NCI-H1105 (cell line): ENCODE measurements around the gene MEIKIN.
"Not testable (repeated sequence)": the region's sequence is repeated elsewhere in the genome, so short reads cannot be mapped to it uniquely, and the experiment has no call there.

Experiments
- DNase-seq: peaks from one replicate; lab custom pipeline; 2025; lab: John Stamatoyannopoulos, UW

Gene MEIKIN

DNA sequence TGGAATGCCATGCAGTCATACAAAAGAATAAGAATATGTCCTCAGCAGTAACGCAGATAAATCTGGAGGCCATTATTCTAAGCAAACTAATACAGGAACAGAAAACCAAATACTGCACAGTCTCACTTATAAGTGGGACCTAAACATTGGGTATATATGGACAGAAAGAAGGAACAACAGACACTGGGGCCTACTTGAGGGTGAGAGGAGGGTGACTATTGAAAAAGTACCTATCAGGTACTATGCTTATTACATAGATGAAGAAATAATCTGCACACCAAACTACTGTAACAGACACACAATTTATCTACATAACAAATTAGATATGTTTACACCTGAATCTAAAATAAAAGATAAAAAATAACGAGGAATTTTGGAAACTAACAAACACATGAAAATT is 38.8 kb downstream of the MEIKIN start:
- DNase-seq, result no peak

DNA sequence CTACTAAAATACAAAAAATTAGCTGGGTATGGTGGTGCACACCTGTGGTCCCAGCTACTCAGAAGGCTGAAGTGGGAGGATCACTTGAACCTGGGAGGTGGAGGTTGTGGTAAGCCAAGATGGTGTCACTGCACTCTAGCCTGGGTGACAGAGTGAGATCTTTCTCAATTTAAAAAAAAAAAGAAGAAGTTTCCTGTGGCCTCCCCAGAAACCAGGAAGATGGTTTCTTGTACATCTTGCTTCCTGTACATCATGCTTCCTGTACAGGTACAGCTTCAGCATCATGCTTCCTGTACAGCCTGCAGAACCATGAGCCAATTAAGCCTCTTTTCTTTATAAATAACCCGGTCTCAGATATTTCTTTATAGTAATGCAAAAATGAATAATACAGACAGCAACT is 43.2 kb downstream of the MEIKIN start:
- DNase-seq, result not testable (repeated sequence)

DNA sequence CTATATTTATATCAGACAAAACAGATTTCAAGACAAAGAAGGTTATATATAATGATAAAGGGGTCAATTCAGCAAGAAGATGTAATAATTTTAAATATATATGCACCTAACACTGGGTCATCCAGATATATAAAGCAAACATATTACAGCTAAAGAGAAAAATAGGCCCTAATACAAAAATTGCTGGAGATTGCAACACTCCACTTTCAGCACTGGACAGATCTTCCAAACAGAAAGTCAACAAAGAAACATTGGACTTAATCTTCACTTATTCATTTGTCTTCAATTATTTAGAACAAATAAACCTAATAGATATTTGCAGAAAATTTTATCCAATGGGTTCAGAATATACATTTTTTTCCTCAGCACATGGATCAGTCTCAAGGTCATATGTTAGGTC is 45.8 kb downstream of the MEIKIN start:
- DNase-seq, result no peak

DNA sequence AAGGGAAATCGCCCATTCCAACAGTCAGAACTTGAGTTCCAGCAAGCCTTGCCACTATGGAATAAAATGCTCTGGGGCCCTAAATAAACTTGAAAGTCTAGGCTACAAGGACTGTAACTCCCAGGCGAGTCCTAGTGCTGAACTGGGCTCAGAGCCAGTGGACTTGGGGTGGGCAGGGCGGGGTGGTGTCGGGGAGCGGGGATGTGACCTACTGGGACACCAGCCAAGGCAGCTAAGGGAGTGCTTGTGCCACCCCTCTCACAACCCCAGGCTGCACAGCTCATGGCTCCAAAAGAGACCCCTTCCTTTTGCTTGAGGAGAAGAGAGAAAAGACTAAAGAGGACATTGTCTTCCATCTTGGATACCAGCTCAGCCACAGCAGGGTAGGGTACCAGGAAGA is 61.5 kb downstream of the MEIKIN start:
- DNase-seq, result peak; percentile 13

DNA sequence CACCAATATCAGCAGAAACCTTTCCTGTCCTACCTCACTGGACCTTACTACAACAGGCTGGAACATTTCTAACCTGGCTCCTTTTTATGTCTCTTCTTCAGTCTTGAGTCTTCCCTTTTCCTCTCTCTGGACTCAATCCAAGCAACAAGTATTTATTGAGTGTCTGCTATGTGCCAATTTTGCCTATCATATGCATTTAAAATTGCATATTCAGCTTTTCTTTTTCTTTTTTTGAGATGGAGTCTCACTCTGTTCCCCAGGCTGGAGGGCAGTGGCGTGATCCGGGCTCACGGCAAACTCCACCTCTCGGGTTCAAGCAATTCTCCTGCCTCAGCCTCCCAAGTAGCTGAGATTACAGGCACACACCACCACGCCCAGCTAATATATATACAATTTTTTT is 65.8 kb downstream of the MEIKIN start:
- no peak for DNase-seq

DNA sequence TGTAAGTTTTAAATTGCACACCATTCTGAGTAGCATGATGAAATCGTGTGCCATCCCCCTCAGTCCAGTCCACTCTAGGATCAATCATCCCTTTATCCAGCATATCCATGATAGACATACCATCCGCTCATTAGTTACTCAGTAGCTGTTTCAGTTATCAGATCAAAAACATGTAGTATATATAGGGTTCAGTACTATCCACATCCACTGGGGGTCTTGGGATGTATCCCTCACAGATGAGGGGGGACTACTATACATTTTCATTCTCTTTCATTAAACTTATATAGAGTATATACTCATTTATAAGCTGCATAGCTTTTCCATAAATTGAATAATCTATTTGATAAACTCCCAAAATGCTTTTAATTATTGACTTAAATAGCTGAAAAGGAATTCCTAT is 67.6 kb downstream of the MEIKIN start:
- DNase-seq, result no peak

DNA sequence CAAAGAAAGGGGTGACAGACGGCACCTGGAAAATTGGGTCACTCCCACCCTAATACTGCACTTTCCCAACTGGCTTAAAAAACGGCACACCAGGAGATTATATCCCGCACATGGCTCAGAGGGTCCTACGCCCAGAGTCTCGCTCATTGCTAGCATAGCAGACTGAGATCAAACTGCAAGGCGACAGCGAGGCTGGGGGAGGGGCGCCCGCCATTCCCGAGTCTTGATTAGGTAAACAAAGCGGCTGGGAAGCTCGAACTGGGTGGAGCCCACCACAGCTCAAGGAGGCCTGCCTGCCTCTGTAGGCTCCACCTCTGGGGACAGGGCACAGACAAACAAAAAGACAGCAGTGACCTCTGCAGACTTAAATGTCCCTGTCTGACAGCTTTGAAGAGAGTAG is 74.2 kb downstream of the MEIKIN start:
- not testable (repeated sequence) for DNase-seq

DNA sequence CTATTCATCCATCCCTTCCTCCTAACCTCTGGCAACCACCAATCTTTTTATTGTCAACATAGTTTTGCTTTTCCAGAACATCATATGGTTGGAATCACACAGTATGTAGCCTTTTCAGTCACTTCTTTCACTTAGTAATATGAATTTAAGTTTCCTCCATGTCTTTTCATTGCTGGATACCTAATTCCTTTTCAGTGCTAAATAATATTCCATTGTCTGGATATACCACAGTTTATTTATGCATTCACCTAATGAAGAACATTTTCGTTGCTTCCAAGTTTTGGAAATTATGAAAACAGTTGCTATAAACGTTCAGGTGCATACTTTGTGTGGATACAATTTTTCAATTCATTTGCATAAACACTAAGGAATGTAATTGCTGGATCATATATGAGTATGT is 77.9 kb downstream of the MEIKIN start:
- DNase-seq, result no peak

DNA sequence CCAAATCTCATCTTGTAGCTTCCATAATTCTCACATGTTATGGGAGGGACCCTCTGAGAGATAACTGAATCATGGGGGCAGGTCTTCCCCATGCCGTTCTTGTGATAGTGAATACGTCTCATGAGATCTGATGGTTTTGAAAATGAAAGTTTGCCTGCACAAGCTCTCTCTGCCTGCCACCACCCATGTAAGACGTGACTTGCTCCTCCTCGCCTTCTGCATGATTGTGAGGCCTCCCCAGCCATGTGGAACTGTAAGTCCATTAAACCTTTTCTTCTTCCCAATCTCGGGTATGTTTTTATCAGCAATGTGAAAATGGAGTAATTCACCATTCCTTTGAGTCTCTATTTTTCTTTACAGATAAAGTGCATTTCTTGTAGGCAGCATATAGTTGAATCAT is 81.8 kb downstream of the MEIKIN start:
- no peak for DNase-seq

DNA sequence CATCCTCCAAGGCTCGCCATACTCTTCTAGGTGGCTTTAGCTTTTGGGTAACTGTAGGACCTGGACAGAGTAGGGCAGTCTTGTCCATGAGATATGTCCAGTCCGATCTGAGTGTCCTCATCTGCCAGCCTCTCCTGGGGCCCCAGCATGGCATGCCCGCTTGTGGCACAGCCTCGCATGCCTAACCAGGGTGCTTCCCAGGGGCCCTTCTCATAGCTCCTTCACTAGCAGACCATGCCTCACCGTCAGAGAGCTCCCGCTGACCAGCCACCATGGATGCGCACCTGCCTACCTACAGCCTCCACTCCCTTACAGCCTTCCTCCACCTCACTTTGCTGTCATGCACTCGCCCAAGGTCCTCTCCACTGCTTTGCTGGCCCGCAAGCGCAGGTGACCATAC is 88.1 kb downstream of the MEIKIN start:
- no peak for DNase-seq

DNA sequence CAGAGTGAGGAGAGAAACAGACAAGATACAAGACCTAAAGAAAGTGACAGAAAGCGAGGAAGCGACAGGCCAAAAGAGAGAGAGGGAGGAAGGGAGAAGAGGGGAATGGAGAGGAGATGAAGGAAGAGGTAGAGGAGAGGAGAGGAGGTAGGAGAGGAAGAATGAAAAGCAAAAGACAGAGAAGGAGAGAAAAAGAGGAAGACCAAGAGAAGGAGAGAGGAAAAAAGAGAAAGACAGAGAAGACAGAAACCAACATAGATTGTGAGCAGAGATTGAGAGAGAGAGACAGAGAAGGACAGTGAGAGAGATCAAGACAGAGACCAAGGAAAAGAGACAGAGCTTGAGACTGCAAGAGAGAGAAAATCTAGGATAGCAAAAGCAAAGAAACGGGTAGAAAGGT is 90.0 kb downstream of the MEIKIN start:
- no peak for DNase-seq

DNA sequence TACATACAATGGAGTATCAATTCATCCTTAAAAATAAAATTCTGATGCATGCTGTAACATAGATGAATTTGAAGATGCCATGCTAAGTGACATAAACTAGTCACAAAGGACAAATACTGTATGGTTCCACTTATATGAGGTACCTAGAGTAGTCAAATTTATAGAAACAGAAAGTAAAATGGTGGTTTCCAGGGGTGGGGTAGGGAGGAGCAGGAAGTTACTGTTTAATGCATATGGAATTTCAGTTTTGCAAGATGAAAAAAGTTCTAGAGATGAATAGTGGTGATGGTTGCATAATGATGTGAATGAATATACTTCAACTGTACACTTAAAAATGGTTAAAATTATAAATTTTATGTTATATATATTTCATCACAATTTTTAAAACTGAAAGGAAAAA is 91.3 kb downstream of the MEIKIN start:
- no peak for DNase-seq

DNA sequence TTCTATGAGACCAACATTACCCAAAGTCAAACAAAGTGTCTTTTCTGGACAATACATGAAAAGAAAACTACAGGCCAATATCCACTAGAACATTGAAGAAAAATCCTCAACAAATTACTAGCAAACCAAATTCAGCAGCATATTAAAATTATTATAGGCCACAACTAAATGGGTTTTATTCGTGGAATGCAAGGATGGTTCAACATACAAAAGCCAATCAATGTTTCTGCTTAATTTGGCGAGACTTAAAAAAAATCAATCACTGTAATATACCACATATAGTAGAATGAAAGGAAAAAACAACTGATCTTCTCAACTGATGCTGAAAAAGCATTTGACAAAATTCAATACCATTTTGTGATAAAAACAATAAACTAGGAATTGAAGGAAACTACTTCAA is 96.8 kb downstream of the MEIKIN start:
- no peak for DNase-seq

DNA sequence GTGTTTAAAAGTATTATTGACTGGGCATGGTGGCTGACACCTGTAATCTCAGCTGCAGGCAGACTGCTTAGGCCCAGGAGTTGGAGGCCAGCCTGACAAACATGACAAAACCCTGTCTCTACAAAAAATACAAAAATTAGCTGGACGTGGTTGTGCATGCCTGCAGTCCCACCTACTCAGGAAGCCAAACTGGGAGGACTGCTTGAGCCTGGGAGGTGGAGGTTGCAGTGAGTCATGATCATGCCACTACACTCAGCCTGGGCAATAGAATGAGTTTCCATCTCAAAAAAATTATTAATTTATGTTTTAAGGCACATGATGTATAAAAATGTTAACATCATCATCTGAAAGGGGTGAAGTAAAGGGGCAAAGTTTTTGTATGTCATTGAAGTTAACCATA is 98.9 kb downstream of the MEIKIN start:
- DNase-seq, result no peak

DNA sequence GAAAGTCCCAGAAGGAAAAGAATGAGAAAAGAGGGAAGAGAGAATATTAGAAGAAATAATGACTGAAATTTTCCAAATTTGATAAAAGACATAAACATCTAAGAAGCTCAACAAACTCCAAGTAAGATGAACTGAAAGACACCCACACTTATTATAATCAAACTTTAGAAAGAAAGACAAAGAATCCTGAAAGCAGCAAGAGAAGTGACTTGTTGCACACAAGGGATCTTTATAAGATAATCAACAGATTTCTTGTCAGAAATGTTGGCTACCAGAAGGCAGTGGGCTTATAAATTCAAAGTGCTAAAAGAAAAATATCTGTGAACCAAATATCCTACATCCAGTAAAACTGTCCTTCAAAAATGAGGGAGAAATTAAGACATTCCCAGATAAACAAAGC is 99.6 kb downstream of the MEIKIN start:
- DNase-seq, result no peak

DNA sequence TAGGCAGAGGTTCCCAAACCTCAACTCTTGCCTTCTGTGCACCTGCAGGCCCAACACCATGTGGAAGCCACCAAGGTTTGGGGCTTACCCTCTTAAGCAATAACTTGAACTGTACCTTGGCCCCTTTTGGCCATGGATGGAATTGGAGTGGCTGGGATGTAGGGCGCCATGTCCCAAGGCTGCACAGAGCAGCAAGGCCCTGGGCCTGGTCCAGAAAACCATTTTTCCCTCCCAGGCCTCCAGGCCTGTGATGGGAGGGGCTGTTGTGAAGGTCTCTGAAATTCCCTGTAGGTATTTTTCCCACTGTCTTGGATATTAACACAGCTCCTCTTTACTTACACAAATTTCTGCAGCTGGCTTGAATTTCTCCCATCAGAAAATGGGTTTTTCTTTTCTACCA is 102.5 kb downstream of the MEIKIN start:
- not testable (repeated sequence) for DNase-seq

DNA sequence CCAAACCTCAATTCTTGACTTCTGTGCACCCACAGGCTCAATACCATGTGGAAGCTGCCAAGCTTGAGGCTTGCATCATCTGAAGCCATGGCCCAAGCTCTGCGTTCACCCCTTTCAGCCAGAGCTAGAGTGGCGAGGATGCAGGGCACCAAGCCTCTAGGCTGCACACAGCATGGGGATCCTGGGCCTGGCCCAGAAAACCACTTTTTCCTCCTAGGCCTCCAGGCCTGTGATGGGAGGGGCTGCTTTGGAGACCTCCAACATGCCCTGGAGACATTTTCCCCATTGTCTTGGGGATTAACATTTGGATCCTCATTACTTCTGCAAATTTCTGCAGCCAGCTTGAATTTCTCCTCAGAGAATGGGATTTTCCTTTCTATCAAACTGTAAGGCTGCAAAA is 112.8 kb downstream of the MEIKIN start:
- not testable (repeated sequence) for DNase-seq

DNA sequence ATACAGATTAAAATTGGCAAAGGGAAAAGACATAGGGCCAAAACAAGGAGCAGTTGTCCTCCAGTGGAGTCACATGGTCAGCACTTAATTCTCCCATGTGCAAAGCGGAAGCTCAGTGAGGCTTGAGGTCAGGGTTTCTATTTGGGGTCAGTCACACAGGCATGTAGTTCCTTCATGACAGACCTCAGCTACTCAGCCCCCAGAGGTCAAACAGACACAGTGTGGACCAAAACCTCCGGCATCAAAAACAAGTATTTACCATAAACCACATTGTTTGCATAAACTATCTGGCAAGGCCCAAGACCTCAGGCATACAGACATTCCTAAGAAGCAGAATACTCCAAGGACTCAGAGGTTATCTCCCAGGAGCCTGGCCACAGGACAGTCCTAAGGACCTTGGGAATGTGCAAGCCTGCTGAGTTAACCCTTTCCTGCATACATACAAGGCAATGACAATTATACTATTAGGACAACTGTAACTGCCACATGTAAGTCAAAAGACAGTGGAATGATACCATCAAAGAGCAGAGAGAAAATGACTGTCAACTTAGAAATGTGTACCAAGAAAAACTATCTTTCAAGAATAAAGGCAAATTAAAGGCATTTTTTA is 120.0 kb downstream of the MEIKIN start:
- no peak for DNase-seq

DNA sequence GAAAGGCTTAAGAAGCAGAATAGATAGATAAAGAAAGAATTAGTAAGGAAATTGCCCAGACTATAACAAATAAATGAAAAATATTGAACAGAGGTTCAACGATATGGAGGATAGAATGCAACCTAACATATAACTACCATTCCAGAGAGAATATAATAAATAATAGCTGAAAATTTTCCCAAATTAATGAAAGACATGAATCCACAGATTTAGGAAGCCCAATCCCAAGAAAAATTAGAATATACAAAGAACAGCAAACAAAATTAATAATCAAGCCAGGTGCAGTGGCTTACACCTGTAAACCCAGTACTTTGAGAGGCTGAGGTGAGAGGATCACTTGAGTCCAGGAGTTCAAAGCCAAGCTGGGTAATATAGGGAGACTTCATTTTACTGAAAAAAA is 120.8 kb downstream of the MEIKIN start:
- no peak for DNase-seq

DNA sequence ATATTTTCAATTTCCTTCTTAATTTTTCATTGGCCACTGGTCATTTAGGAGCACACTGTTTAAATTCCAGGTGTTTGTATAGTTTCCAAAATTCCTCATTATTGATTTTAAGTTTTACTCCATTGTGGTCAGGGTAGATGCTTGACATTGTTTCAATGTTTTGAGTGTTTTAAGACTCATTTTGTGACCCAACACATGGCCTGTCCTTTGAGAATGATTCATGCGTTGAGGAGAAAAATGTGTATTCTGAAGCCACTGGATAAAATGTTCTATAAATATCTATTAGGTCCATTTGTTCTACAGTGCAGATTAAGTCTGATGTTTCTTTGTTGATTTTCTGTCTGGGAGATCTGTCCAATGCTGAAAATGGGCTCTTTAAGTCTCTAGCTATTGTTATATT is 124.2 kb downstream of the MEIKIN start:
- no peak for DNase-seq

DNA sequence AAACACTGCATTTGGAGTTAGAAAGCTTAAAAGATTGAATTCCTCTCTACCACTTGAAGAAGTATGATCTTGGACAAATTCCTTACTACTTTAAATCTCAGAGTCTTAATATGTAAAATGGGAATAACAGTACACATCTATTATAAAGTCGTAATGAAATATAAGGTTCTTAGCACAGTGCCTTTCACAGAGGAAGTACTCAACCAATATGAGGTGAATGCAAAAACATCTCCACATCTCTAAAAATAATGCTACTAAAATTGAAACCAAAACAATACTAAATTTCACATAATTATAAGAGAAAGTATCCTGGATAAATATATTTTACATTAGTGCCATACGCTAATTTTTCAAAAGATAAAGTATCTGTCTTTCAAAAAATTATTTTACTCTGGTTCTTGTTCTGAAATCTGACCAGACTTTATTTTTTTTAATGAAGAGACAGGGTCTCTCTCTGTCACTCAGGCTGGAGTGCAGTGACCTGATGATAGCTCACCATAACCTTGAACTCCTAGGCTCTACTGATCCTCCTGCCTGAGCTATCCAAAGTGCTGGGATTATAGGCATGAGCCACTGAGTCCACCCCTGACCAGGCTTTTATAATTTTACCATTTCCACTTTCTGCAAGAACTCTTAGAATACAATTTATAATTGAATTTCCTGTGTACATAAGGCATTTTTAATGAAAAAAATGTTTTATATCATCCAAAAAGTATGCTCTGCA is 127.3 kb downstream of the MEIKIN start:
- no peak for DNase-seq

DNA sequence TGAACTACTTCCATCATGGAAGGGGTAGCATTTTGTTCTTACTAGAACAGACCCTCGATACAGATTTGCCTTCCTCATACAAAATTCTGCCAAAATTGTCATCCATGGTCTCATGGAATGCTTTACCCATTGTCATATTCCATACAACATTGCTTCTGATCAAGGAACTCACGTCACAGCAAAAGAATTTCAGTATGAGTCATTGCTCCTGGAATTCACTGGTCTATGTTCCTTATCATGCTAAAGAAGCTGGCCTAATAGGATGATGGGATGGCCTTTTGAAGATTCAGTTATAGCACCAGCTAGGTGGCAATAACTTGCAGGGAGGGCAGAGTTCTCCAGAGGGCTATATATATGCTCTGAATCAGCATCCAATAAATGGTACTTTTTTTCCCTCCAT is 130.5 kb downstream of the MEIKIN start:
- no peak for DNase-seq

DNA sequence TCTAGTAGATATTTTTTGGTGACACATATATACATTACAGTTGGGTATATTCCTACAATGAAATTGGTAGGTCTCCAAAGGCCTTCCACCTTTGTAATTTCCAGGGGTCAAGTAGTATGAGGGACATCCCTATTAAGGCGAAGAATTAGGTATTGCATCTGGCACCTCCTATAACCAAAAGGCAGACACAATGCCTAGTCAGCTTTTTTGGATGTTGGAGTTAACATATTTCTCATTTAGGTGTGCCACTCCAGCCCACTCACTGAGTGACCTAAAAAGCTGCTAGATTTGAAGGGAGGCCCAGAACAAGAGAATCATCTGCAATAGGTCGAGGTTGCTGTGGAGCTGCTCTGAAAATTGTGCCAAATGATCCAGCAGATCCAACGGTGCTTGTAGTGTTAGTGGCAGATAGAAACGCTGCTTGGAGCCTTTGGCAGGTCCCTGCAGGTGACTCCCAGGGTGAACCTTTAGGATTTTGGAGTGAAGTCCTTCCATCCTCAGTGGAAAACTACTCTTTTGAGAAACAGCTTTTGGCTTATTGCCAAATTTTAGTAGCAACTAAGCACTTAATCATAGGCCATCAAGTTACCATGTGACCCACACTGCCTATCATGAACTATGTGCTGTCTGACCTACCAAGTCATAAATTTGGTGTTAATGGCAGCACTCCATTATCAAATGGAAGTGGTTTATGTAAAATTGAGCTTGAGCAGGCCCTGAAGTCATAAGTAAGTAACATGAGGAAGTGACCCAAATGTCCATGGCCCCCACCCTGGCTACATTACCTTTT is 132.9 kb downstream of the MEIKIN start:
- no peak for DNase-seq
